Kidney epithelial cell (primary cell): ENCODE measurements around the gene SOCS1. TPM values are rescaled to one million over a fixed set of nuclear protein-coding genes. Genes with fewer than 3 reads are reported as not detected.
"Not testable (repeated sequence)": the region's sequence is repeated elsewhere in the genome, so short reads cannot be mapped to it uniquely, and the experiment has no call there.

Source experiments
- DNase-seq: peaks from one replicate; pipeline ENCODE4 v3.0.0-alpha.2; 2010; ENCODE audit warnings: low read depth
- H3K27me3 ChIP-seq: 2 replicates; pipeline ENCODE4 v1.6.0; 2011; ENCODE audit warnings: low read length; ENCODE audit not compliant: control insufficient read depth, insufficient read depth
- H3K36me3 ChIP-seq: 2 replicates; pipeline ENCODE4 v1.5.1; 2011; ENCODE audit warnings: low read length; ENCODE audit not compliant: control insufficient read depth, insufficient read depth
- H3K4me3 ChIP-seq: 2 replicates; pipeline ENCODE4 v1.5.1; 2011; ENCODE audit warnings: low read depth, mild to moderate bottlenecking, control low read depth, low read length
- CTCF ChIP-seq: IDR thresholded peaks from 2 replicates; pipeline ENCODE4 v1.5.1; 2011; ENCODE audit warnings: mild to moderate bottlenecking, moderate library complexity, low read length, control low read depth, inconsistent platforms; ENCODE audit not compliant: insufficient read depth, poor library complexity, severe bottlenecking
- total RNA-seq: library from RNA; depleted of rRNA; stranded (reverse); fragments of >200 nt; gene quantifications from 2 replicates; pipeline ENCODE4 v1.2.3, GENCODE V29; 2015

SOCS1 gene
- total RNA-seq, 1 donor from 2014 or later = 1.2 TPM

DNA sequence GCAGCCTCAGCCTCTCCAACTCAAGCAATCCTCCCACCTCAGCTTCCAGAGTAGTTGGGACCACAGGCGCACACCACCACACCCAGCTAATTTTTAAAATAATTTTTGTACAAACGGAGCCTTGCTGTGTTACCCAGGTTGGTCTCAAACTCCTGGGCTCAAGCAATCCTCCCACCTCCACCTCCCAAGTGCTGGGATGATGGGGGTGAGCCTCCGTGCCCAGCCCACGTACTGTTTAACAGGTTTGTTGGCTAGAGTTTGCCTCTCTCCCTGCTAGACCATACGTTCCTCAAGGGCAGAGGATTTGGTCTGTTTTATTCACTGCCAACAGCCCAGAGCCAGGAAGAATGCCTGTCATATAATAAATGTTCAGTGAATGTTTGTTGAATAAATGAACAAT, 26.6 kb downstream of the SOCS1 start:
- no peak overlapping the region for H3K4me3 ChIP-seq
- no peaks in the 10 kb centered on the region for H3K36me3 ChIP-seq
- no peak for TF ChIP-seq CTCF
- no peaks in the 10 kb centered on the region for H3K27me3 ChIP-seq
- no peak for DNase-seq

DNA sequence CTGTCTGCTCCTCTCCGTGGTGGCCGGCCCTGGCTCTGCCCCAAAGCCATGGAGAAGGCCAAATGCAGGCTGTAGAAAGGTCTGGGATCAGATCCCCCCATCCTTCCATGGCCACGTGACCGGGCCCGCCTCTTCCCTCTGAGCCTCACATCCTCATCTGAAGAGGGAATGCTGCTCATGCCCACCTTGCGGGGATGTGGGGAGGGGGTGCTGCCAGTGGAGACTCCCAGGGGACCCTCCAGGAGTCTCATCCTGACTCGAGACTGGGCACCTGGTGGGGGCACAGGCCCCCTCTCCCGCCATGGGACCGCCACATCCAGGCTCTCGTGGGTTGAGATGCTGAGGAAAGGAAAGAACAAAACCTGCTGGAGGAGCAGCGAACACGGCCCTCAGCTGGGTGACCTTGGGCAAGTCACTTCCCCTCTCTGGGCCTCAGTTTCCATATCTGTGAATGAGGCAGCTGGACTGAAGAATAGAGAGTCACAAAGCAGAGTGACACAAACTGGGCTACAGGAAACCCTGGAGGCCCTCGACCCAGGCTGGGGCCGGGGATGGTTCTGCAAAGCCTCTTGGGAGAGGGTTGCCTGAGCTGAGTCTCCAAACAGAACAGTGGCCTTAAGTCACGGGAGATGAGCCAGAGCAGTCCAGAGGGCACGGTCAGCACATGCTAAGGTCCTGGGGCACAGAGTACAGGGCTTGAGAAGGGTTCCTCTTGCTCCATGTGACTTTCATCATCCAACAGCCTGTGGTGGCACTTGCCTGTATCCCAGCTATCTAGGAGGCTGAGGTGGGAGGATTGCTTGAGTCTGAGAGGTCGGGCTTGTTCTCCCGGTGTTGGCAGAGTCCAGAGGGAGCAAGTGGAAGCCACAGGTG, 30.1 kb downstream of the SOCS1 start:
- H3K4me3 ChIP-seq = no peak overlapping the region
- no peak for TF ChIP-seq CTCF
- H3K36me3 ChIP-seq = no peaks in the 10 kb centered on the region
- no peaks in the 10 kb centered on the region for H3K27me3 ChIP-seq
- DNase-seq = no peak

DNA sequence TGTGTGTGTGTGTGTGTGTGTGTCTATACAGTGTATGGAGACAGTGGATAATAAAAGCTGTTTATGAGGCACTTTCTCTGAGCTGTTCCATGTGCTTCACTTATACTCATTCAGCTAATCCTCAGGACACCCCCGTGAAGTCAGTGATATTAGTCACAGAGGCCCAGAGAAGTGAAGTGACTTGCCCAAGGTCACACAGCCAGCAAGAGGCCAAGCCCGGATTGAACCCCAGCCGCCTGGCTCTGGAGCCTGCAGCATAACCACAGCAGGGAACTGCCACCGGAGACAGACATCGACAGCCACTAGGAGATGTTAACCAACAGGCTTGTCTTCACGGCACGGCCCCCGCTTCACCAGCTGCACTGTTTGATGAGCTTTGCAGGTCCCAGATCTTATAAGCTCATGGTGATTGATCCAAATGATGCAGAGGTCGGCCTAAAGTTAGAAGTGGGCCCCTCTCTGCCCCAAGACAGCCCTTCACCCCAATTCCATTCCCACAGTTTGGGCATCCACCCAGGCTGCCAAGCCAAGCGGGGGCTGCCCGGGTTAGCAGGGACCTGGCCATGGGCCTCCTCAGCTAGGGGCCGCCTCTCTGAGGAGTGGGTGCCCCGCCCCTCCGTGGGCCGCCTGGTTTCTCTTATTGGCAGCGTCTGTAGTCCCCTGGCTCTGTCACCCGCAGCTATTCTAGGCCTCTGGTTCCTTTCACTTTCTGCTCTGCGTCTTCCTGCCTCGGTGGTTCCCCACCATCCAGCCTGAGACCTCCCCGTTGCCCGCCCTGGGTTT, 30.9 kb downstream of the SOCS1 start:
- no peak overlapping the region for H3K4me3 ChIP-seq
- no peak for DNase-seq
- TF ChIP-seq CTCF = no peak
- H3K36me3 ChIP-seq = no peaks in the 10 kb centered on the region
- no peaks in the 10 kb centered on the region for H3K27me3 ChIP-seq

DNA sequence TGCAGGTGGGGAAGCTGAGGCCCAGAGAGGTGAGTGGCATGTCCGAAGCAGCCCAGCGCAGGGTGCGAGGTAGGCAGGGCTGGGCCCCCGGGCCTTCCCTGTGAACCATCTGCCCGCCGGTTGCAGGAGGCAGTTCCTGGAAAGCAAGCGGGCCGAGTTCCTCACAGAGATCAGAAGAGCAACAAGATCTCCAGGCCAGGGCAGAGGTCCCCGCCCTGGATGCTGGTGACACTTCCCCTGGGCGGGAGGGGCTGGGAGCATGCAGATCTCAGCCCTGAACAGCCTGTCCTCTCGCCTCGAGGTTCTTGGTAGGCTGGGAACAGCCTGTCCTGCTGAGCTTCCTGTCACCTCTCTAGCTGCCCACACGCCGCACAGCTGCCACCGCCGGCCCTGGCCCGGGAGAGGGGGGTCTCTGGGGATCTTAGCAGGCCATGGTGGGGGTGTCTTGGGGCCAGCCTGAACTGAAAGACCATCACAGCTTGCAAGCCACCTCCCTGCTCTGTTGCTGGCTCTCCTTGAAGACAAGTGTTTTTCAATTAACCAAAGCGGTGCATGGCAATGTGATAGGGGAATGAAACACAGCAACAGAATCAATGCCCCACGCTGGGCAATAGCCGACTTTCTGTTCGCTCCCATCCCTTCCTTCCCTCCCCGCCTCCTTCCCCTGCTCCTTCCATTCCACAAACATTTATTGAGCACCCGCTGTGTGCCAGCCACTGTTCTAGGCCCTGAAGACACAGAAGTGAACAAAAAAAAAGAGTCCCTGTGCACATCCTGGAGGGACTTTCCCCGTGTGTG, 31.7 kb downstream of the SOCS1 start:
- no peak for DNase-seq
- Histone ChIP-seq H3K36me3 (no peaks in the 10 kb centered on the region), H3K27me3 (no peaks in the 10 kb centered on the region), H3K4me3 (no peak overlapping the region)
- TF ChIP-seq CTCF = no peak

DNA sequence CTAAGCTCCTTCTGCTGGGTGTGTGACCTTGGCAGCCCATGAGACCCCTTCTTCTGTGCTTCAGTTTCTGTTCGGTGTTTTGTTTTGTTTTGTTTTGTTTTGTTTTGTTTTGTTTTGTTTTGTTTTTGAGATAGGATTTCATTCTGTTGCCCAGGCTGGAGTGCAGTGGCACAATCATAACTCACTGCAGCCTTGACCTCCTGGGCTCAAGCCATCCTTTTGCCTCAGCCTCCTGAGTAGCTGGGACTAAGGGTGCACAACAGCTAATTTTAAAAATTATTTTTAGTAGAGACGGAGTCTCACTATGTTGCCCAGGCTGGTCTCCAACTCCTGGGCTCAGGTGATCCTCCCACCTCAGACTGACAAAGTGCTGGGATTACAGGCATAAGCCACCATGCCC, 35.5 kb downstream of the SOCS1 start:
- H3K27me3 ChIP-seq, H3K4me3 ChIP-seq, H3K36me3 ChIP-seq, DNase-seq: not testable (repeated sequence)

GRCh38 chr16:11219178-11219577, 36.8 kb downstream of the SOCS1 start:
- no peaks in the 10 kb centered on the region for H3K36me3 ChIP-seq
- TF ChIP-seq CTCF = no peak
- H3K27me3 ChIP-seq = no peaks in the 10 kb centered on the region
- H3K4me3 ChIP-seq = no peak overlapping the region
- DNase-seq = no peak
